DOHH2 (cell line): ENCODE measurements around the gene GPRC5C.

Experiments
- EZH2phosphoT487 ChIP-seq: fragments of 200-600 bp; sonication (generic); IDR thresholded peaks from 2 replicates; pipeline ENCODE4 v1.6.1; 2017; ENCODE audit warnings: borderline replicate concordance, mild to moderate bottlenecking, antibody characterized with exemption, low read length, moderate library complexity, mixed read lengths
- TF ChIP-seq, protein P1 (sequence below): fragments of 200-600 bp; sonication (generic); IDR thresholded peaks from one replicate; pipeline ENCODE4 v1.5.1; 2014; ENCODE audit warnings: antibody characterized with exemption, mild to moderate bottlenecking, low read depth, low read length; ENCODE audit not compliant: poor library complexity, severe bottlenecking

GRCh38 chr17:74485022-74485743 lies 53.3 kb downstream of the GPRC5C start:
- TF ChIP-seq, protein P1, sequence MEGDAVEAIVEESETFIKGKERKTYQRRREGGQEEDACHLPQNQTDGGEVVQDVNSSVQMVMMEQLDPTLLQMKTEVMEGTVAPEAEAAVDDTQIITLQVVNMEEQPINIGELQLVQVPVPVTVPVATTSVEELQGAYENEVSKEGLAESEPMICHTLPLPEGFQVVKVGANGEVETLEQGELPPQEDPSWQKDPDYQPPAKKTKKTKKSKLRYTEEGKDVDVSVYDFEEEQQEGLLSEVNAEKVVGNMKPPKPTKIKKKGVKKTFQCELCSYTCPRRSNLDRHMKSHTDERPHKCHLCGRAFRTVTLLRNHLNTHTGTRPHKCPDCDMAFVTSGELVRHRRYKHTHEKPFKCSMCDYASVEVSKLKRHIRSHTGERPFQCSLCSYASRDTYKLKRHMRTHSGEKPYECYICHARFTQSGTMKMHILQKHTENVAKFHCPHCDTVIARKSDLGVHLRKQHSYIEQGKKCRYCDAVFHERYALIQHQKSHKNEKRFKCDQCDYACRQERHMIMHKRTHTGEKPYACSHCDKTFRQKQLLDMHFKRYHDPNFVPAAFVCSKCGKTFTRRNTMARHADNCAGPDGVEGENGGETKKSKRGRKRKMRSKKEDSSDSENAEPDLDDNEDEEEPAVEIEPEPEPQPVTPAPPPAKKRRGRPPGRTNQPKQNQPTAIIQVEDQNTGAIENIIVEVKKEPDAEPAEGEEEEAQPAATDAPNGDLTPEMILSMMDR: no peak
- TF ChIP-seq EZH2phosphoT487: no peak
